Measurements from ENCODE around the gene CTDNEP1. TPM values are rescaled to one million over a fixed set of nuclear protein-coding genes. Genes with fewer than 3 reads are reported as not detected.

The CTDNEP1 gene
- total and polyA plus RNA-seq, 2 of the 4 experiments (the other 2 are of a cell fraction), result 23.8 to 132 TPM

GRCh38 chr17:7263801-7264078 lies 12.2 kb upstream of the CTDNEP1 start:
- Histone ChIP-seq H3K79me1 (ENCODE audit: low read depth in 1 of 2, low read length in 2 of 2) (no peaks in the 10 kb centered on the region), H3K9ac (ENCODE audit: low read depth, low read length) (no peak overlapping the region), H3K23ac (ENCODE audit: low read depth, low read length) (no peak overlapping the region; the same call in 1 of the 2 replicates), H4K8ac (ENCODE audit: low read depth in 2 of 2, low read length in 2 of 2) (peak overlapping the region; percentile 78 to 98; a peak in 3 of 4 replicates), H3K4ac (ENCODE audit: low read depth, low read length) (peak overlapping the region; percentile 77; the same call in 1 of the 2 replicates), H3K27me3 (ENCODE audit: control insufficient read depth, insufficient read depth, low read length) (peaks cover 13% of the 10 kb centered on the region; the same call in 1 of the 2 replicates), H3K56ac (ENCODE audit: extremely low read depth, insufficient read depth, low read length) (no peak overlapping the region), H3K36me3 (ENCODE audit: control insufficient read depth, insufficient read depth, low read length) (peaks cover 10% of the 10 kb centered on the region), H3K4me3 (ENCODE audit: insufficient read depth, low read depth, low read length) (no peak overlapping the region), H3K4me2 (ENCODE audit: low read depth, low read length) (no peak overlapping the region), H4K5ac (ENCODE audit: low read depth, low read length) (no peak overlapping the region), H3K9me3 (ENCODE audit: control insufficient read depth, insufficient read depth, low read length) (no peaks in the 10 kb centered on the region), H3K27ac (ENCODE audit: insufficient read depth, low read length) (no peak overlapping the region), H4K91ac (ENCODE audit: insufficient read depth, low read depth, low read length) (peak overlapping the region; percentile 79), H2BK5ac (ENCODE audit: low read depth, low read length, poor library complexity, severe bottlenecking) (no peak overlapping the region), H3K18ac (ENCODE audit: low read depth, low read length) (no peak overlapping the region), H2BK15ac (ENCODE audit: low read depth, low read length) (no peak overlapping the region), H3K14ac (replicated peaks; ENCODE audit: low read depth, low read length) (no peak overlapping the region), H4K20me1 (ENCODE audit: insufficient read depth, low read length) (no peaks in the 10 kb centered on the region), H3K4me1 (ENCODE audit: control insufficient read depth, insufficient read depth, low read length) (peaks cover 11% of the 10 kb centered on the region), H2BK20ac (ENCODE audit: low read depth, low read length) (peak overlapping the region; percentile 2; the same call in 1 of the 2 replicates), H2BK120ac (ENCODE audit: low read depth, low read length) (peak overlapping the region; percentile 88; the same call in 1 of the 2 replicates), H2AK9ac (replicated peaks; ENCODE audit: low read depth, low read length, poor library complexity) (peak overlapping the region; percentile 45), H2AK5ac (ENCODE audit: low read depth, low read length) (peak overlapping the region; percentile 81; the same call in 1 of the 2 replicates), H2AFZ (replicated peaks; ENCODE audit: low read length, poor library complexity) (no peak overlapping the region), H3K9me1 (ENCODE audit: insufficient read depth, low read length) (peaks cover 10% of the 10 kb centered on the region)
- BruUV-seq (replicated peaks), result no TSS peak
- ATAC-seq (ENCODE audit: low read depth) (no peak), DNase-seq (no peak)
- 53% methylated on average over 4 of the region's 4 CpGs; no CpG with 5 or more reads in 1 of the 2 experiments for WGBS, 2 experiments (ENCODE audit: extremely low coverage in 2 of 2, insufficient read length in 1 of 2)
- in situ Hi-C loops (cut with MboI; ENCODE audit: low sequenced_read_pairs) (no loop called here), dilution Hi-C loops (cut with HindIII; ENCODE audit: low sequenced_read_pairs, unreplicated experiment) (no loop called here), intact Hi-C loops (cut with micrococcal nuclease) (no loop called here)
- TF ChIP-seq CEBPB (IDR thresholded peaks at IDR 0.05; ENCODE audit: low read depth, low read length), result no peak
- TF ChIP-seq BHLHE40 (IDR thresholded peaks at IDR 0.05; ENCODE audit: low read depth, low read length), result no peak
- TF ChIP-seq MAZ (IDR thresholded peaks at IDR 0.05; ENCODE audit: borderline replicate concordance, low read depth, low read length), result no peak
- ChIA-PET CTCF (interaction anchor here (1.3 to 1.6 kb wide), 2 partner anchors 17 to 32 kb away, joined by 5 to 7 read pairs; no protein-coding TSS in a partner anchor), POLR2A (ENCODE audit: unreplicated experiment) (interaction anchor here (0.6 kb wide), 1 partner anchor 10 kb away, joined by 9 read pairs; no protein-coding TSS in a partner anchor)
